GM12892 (cell line): ENCODE measurements around the gene KCNH1.

Experiments
- POLR2A ChIP-seq: IDR thresholded peaks from 2 replicates; pipeline ENCODE4 v1.6.1; 2011; ENCODE audit warnings: low read depth, low read length, control low read depth
- POLR2AphosphoS5 ChIP-seq: IDR thresholded peaks from 2 replicates; pipeline ENCODE4 v1.6.1; 2011; ENCODE audit warnings: low read depth, low read length, control low read depth

DNA sequence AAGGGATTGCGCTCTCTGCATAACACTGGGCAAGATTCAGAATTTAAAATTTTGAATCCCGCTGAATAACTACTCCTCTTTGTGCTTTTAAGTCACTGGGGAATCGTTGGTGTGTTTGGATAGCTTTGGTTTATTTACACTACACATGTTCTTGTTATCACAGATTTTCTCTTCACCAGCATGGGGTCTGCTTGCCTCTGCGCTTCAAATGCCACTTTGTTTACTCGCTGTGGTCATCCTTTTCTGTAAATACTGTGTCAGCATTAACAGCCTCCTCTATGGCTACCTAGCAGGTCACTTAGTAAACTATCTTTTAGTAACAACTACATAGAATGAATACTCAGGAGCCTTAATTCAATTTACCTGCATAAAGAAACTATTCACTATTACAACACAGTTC lies 14.4 kb upstream of the KCNH1 start:
- TF ChIP-seq POLR2AphosphoS5: no peak
- no peak for TF ChIP-seq POLR2A
